Bronchial epithelial cell (primary cell): Measurements from ENCODE around the gene DYRK1A. TPM values are rescaled to one million over a fixed set of nuclear protein-coding genes. Genes with fewer than 3 reads are reported as not detected.

Experiments
- DNase-seq: peaks from one replicate; pipeline ENCODE4 v3.0.0-alpha.2; 2010; ENCODE audit warnings: low read depth
- FAIRE-seq: peaks from 2 replicates; lab custom pipeline; 2011; peaks lifted over from hg19 to GRCh38; lab: Jason Lieb, UNC
- H3K27me3 ChIP-seq: 2 replicates; pipeline ENCODE4 v1.5.1; 2011; ENCODE audit warnings: low read length; ENCODE audit not compliant: control insufficient read depth, insufficient read depth
- H3K36me3 ChIP-seq: 2 replicates; pipeline ENCODE4 v1.5.1; 2011; ENCODE audit warnings: low read length; ENCODE audit not compliant: control insufficient read depth, insufficient read depth
- H3K4me3 ChIP-seq: 2 replicates; pipeline ENCODE4 v1.5.1; 2011; ENCODE audit warnings: mild to moderate bottlenecking, low read depth, low read length, control low read depth
- total RNA-seq: library from RNA; depleted of rRNA; stranded (reverse); fragments of >200 nt; gene quantifications from 2 replicates; pipeline ENCODE4 v1.2.1, GENCODE V29; 2014
- TF ChIP-seq, protein P1 (sequence below): IDR thresholded peaks from 2 replicates; pipeline ENCODE4 v1.5.1; 2011; ENCODE audit warnings: mild to moderate bottlenecking, moderate library complexity, low read length, control low read depth, inconsistent platforms; ENCODE audit not compliant: insufficient read depth, severe bottlenecking

Gene DYRK1A
- total RNA-seq, 1 donor from 2014 or later: 51.1 TPM

- FAIRE-seq (no peak), DNase-seq (no peak)
- no peaks in the 10 kb centered on the region for H3K27me3 ChIP-seq
- no peak overlapping the region for H3K4me3 ChIP-seq
- TF ChIP-seq, protein P1, sequence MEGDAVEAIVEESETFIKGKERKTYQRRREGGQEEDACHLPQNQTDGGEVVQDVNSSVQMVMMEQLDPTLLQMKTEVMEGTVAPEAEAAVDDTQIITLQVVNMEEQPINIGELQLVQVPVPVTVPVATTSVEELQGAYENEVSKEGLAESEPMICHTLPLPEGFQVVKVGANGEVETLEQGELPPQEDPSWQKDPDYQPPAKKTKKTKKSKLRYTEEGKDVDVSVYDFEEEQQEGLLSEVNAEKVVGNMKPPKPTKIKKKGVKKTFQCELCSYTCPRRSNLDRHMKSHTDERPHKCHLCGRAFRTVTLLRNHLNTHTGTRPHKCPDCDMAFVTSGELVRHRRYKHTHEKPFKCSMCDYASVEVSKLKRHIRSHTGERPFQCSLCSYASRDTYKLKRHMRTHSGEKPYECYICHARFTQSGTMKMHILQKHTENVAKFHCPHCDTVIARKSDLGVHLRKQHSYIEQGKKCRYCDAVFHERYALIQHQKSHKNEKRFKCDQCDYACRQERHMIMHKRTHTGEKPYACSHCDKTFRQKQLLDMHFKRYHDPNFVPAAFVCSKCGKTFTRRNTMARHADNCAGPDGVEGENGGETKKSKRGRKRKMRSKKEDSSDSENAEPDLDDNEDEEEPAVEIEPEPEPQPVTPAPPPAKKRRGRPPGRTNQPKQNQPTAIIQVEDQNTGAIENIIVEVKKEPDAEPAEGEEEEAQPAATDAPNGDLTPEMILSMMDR: no peak
- H3K36me3 ChIP-seq: peaks cover 1% of the 10 kb centered on the region
Observed at GRCh38 chr21:37410639-37411038, 44.1 kb downstream of the DYRK1A start.

DNA sequence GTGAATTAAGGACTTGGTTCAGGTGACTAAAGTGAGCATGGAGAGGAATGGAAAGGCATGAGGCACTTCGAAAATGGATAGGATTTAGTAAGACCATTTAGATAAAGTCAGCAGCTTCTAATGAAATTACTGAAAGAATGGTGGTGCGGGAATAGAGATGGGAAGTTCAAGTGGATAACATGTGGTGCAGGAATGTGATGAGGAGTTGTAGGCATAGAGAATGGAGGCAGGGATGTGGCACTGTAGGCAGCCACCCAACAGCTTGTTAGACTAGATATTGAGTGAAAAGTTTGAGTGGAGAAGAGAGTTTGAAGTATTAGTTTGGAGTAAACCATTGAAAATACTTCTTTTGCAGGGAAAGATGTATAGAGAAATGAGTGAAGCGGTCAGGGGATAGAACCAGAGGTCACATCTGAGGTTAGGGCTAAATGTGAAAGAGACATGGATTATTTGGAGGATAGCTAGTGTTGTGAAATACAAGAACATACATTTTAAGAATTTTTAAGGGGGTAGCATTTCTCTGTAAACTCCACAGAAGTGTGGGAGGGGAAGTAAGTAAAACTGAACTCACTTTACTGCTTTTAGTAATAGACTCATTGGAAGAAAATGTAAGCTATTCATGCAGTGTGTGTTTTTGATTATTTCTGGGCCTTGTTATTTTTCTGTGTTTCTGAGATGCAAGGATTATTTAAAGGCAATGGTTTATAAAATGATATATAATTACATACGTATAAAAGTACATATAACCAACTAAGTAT lies 46.2 kb downstream of the DYRK1A start:
- no peak for DNase-seq
- no peak for FAIRE-seq
- TF ChIP-seq, protein P1: no peak

DNA sequence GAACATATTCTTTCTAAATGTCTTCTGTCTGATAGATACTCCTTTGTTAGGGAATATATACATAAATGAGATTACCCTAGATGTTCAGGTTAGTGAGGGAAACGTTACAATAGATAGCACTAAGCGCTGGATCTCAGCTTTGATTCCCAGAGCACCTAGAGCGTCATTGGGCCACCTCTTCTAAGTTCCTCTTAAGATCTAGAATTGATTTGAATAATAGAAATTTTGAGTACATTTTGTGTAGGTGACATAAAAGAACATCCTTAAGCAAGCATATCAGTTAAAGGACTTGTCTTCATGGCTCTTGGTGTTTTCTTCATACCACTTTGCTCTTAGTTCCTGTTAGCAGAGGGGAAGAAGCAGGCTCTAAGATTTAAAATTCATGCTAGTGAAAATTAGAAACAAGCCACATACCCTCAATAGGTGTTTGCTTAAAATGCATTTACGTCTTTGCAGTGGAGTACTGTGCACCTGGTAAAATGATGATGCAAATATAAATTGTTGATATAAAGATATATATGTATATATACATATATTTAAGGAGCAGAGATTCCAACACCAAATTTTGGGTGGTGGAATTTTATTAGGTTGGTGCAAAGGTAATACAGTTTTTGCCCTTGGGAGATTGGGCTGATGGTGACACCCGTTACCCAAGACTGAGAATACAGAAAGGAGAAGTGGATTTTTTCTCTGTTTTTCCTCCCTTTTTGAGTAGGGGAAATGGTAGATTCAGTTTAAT lies 47.1 kb downstream of the DYRK1A start:
- H3K36me3 ChIP-seq: no peaks in the 10 kb centered on the region
- TF ChIP-seq, protein P1: no peak
- no peak for FAIRE-seq

More for the DNA sequence above, 46.2 kb downstream of the DYRK1A start:
- Histone ChIP-seq H3K36me3 (peaks cover 1% of the 10 kb centered on the region), H3K27me3 (no peaks in the 10 kb centered on the region), H3K4me3 (no peak overlapping the region)

DNA sequence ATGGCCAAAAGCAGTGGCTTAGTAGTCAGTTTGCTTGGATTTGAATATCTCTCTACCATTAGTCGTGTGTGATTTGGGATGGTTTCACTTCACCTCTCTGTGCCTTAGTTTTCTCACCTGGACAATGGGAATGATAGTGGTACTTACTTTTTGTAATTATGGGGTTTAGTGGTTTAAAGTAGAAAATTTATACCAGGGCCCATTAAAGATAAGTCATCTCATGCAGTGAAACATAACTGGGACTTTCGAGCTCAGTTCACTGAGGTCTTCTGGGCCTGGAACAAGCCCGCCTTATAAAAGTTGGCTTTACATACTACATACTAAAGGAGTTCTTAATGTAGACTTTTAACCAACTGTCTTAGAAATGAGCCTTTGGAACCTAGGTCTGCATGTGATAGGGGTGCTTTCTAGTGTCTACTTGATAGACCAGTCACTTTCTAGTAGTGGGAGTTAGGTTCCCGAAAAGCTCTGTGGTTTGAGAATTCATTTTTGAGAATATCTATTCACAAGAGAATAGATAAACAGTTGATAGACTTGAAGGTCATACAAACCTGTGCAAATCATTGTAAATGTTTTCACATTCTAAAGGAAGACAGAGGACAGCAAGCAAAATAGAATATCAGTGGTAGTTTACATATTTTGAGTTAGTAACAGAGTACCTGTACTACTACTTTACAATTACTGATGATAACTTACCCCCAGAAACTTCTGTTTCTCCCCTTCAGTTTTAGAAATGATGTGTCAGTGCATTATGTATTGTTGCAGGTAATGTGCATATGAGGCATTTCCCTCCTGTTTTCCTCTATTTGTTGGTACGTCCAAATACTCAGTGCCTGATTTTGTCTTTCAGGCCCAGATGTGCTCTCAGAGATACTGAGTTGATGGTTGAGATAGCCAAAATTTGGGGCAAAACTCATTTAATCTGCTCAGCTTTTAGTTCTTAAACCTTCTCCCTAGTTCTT lies 48.0 kb downstream of the DYRK1A start:
- no peak for DNase-seq
- TF ChIP-seq, protein P1: no peak
- Histone ChIP-seq H3K27me3 (no peaks in the 10 kb centered on the region), H3K4me3 (no peak overlapping the region), H3K36me3 (no peaks in the 10 kb centered on the region)
- no peak for FAIRE-seq

More for the DNA sequence above, 47.1 kb downstream of the DYRK1A start:
- no peak for DNase-seq
- no peak overlapping the region for H3K4me3 ChIP-seq
- H3K27me3 ChIP-seq: no peaks in the 10 kb centered on the region

DNA sequence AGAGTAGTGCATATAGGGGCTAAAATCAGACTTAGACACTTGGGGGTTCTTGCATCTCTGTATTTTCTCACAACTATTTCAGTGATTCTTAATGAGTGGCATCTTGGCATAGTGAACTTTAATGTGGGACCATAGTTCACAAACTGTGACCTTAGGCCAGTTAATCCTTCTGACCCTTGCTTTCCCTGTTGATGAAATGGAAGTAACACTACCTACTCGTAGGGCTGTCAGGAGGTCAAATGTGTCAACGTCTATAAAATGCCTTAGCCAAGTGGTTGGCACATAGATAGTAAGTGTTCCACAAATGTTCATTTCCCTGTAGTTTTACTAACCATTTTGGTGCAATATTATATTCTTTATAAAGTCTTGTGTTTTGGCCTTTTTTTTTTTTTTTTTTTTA lies 49.4 kb downstream of the DYRK1A start:
- DNase-seq: no peak
- Histone ChIP-seq H3K36me3 (no peaks in the 10 kb centered on the region), H3K27me3 (no peaks in the 10 kb centered on the region), H3K4me3 (no peak overlapping the region)
- no peak for FAIRE-seq
- TF ChIP-seq, protein P1: no peak
